ENCODE data around the gene PNMA5.

The PNMA5 gene

GRCh38 chrX:152958524-152959465 lies 35.1 kb downstream of the PNMA5 start:
- peak; percentile 79 for DNase-seq

- DNase-seq = no peak
These were observed 35.9 kb downstream of the PNMA5 start for GRCh38 chrX:152958047-152958446.

- DNase-seq = no peak
These were observed 43.1 kb downstream of the PNMA5 start for GRCh38 chrX:152950786-152951185.

DNA sequence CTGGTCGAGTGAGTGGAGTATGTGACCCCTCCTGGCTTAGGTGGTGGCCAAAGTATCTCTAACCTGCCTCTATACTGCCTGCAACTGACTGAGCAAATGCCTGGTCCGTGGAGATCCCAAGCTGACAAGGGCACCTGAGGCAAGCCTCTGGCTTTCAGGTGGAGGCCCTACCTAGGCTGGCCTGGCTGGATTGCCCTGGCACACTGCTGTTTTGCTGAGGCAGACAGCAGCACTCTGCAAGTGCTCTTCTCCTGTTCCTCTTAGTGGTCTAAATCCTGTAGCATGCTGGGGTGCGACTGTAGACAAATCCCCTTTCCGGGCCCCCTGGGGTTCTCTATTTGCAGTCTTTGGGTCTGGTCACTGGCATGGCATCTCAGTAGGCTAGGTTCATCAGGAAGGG lies 44.8 kb downstream of the PNMA5 start:
- DNase-seq = no peak

GRCh38 chrX:152946681-152947080 lies 47.2 kb downstream of the PNMA5 start:
- no peak for DNase-seq

GRCh38 chrX:152945021-152945979 lies 48.6 kb downstream of the PNMA5 start:
- DNase-seq = no peak

DNA sequence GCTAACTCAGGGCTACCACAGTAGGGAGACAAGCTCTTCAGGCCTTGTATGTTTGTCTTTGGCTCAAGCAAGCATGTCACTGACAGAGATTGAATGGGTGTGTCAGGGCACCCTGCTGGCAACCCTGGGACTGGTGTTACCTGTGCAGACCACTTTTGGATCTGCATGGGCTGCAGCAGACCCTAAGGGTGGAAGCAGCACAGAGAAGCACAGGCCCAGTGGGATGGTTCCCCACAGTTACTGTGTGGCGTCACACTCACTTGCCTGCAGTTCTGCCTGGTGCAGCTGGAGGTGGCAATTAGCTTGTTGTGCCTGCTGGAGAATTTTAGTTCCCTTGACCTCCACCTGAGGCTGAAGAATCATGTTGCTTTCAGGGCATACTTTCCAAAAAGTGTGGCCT lies 50.1 kb downstream of the PNMA5 start:
- no peak for DNase-seq

- no peak for DNase-seq
These were observed 51.9 kb downstream of the PNMA5 start for GRCh38 chrX:152942077-152942442.

GRCh38 chrX:152941328-152942076 lies 52.4 kb downstream of the PNMA5 start:
- peak; percentile 94 for DNase-seq
